ENCODE results near the gene MMP14. TPM values are rescaled to one million over a fixed set of nuclear protein-coding genes. Genes with fewer than 3 reads are reported as not detected.

The MMP14 gene
- total RNA-seq, 3 donors from 2014 or later: 84.4 to 361 (median 136) TPM

- Histone ChIP-seq H3K36me3 (peaks cover 22% of the 10 kb centered on the region), H3K9me3 (no peaks in the 10 kb centered on the region), H3K4me1 (peaks cover 0 to 8% of the 10 kb centered on the region in 2 donors), H3K27ac (no peak overlapping the region), H3K27me3 (no peaks in the 10 kb centered on the region), H3K4me3 (no peak overlapping the region)
- no peak for TF ChIP-seq POLR2A (IDR thresholded peaks at IDR 0.05)
- TF ChIP-seq POLR2AphosphoS5 (IDR thresholded peaks at IDR 0.05): no peak
- TF ChIP-seq CTCF (IDR thresholded peaks at IDR 0.05): no peak
- no peak for DNase-seq (ENCODE audit: low spot score in 2 of 2)
- intact Hi-C loops (cut with DNase I; ENCODE audit: low total_unique reads): no loop called here
Measured at GRCh38 chr14:22878271-22879246, 42.2 kb downstream of the MMP14 start.

- Histone ChIP-seq H3K27me3 (no peaks in the 10 kb centered on the region), H3K4me1 (peaks cover 0 to 8% of the 10 kb centered on the region in 2 donors), H3K4me3 (no peak overlapping the region), H3K27ac (peak overlapping the region in 1 of 2 donors; percentile 14), H3K36me3 (peaks cover 3% of the 10 kb centered on the region), H3K9me3 (no peaks in the 10 kb centered on the region)
- DNase-seq (ENCODE audit: low spot score in 2 of 2): no peak
- intact Hi-C loops (cut with DNase I; ENCODE audit: low total_unique reads): no loop called here
- TF ChIP-seq CTCF (IDR thresholded peaks at IDR 0.05): no peak
- TF ChIP-seq POLR2AphosphoS5 (IDR thresholded peaks at IDR 0.05): no peak
- no peak for TF ChIP-seq POLR2A (IDR thresholded peaks at IDR 0.05)
Measured at GRCh38 chr14:22882064-22882463, 45.7 kb downstream of the MMP14 start.

- intact Hi-C loops (cut with DNase I; ENCODE audit: low total_unique reads): no loop called here
Measured at GRCh38 chr14:22882529-22883172, 46.3 kb downstream of the MMP14 start.

GRCh38 chr14:22883173-22883976 lies 47.0 kb downstream of the MMP14 start, which contains the start of gene REM2:
TSS of gene REM2 (plus strand) at chr14:22883222. CDS start at chr14:22883288, 66 bp downstream.
- H3K9me3 ChIP-seq: no peaks in the 10 kb centered on the region
- peak within 1 kb of the TSS in 2 of 3 donors; percentile 11 to 27 for H3K4me3 ChIP-seq
- peak within 1 kb of the TSS in 1 of 2 donors; percentile 14 for H3K27ac ChIP-seq
- no peaks in the 10 kb centered on the region for H3K27me3 ChIP-seq
- no peaks in the 10 kb centered on the region for H3K36me3 ChIP-seq
- no peak for TF ChIP-seq POLR2AphosphoS5 (IDR thresholded peaks at IDR 0.05)
- TF ChIP-seq POLR2A (IDR thresholded peaks at IDR 0.05): no peak
- no peak for TF ChIP-seq CTCF (IDR thresholded peaks at IDR 0.05)
- intact Hi-C loops (cut with DNase I; ENCODE audit: low total_unique reads): no loop called here
- peaks cover 0 to 14% of the 10 kb centered on the region in 2 donors for H3K4me1 ChIP-seq
- no peak for DNase-seq (ENCODE audit: low spot score in 2 of 2)

More at GRCh38 chr14:22882529-22883172, 46.3 kb downstream of the MMP14 start:
- TF ChIP-seq CTCF (IDR thresholded peaks at IDR 0.05) (no peak), POLR2AphosphoS5 (IDR thresholded peaks at IDR 0.05) (no peak), POLR2A (IDR thresholded peaks at IDR 0.05) (no peak)
- Histone ChIP-seq H3K9me3 (no peaks in the 10 kb centered on the region), H3K27ac (peak overlapping the region in 1 of 2 donors; percentile 14), H3K36me3 (no peaks in the 10 kb centered on the region), H3K27me3 (no peaks in the 10 kb centered on the region), H3K4me1 (peaks cover 0 to 8% of the 10 kb centered on the region in 2 donors), H3K4me3 (peak overlapping the region in 2 of 3 donors; percentile 11 to 27)
- DNase-seq (ENCODE audit: low spot score in 2 of 2): peak in 1 of 2 donors; percentile 59
